KBM-7 (cell line): ENCODE data around the gene CLIC4.
"Not testable (repeated sequence)": the region's sequence is repeated elsewhere in the genome, so short reads cannot be mapped to it uniquely, and the experiment has no call there.

Experiments used
- DNase-seq: peaks from one replicate; pipeline ENCODE4 v3.0.0-alpha.2; 2015
- in situ Hi-C: fragments of 300-500 bp; cut with MboI; formaldehyde crosslinking; loops from 2 replicates; pipeline ENCODE4 v1.14.3; 2020; ENCODE audit warnings: low sequenced_read_pairs, low pct_unique_long_range_greater_than_20kb, mixed read lengths

CLIC4 gene

GRCh38 chr1:24714859-24715520 is 30.3 kb upstream of the CLIC4 start:
- in situ Hi-C loops, result no loop called here
- DNase-seq, result no peak

GRCh38 chr1:24715658-24716057 is 29.6 kb upstream of the CLIC4 start:
- in situ Hi-C loops, result no loop called here
- DNase-seq, result no peak

- no peak for DNase-seq
- in situ Hi-C loops, result no loop called here
Measured at GRCh38 chr1:24717887-24718650, 27.2 kb upstream of the CLIC4 start.

GRCh38 chr1:24720152-24720551 is 25.1 kb upstream of the CLIC4 start:
- DNase-seq, result no peak
- in situ Hi-C loops, result no loop called here

- DNase-seq, result no peak
- in situ Hi-C loops, result no loop called here
Measured at GRCh38 chr1:24721533-24721932, 23.7 kb upstream of the CLIC4 start.

- not testable (repeated sequence) for DNase-seq
Measured at GRCh38 chr1:24722073-24723035, 22.9 kb upstream of the CLIC4 start.

GRCh38 chr1:24724345-24725208 is 20.7 kb upstream of the CLIC4 start:
- DNase-seq, result no peak
- in situ Hi-C loops, result no loop called here

More at GRCh38 chr1:24722073-24723035, 22.9 kb upstream of the CLIC4 start:
- in situ Hi-C loops, result not testable (repeated sequence)

GRCh38 chr1:24725209-24725651 is 20.0 kb upstream of the CLIC4 start:
- no peak for DNase-seq
- in situ Hi-C loops, result no loop called here

- in situ Hi-C loops, result no loop called here
- no peak for DNase-seq
Measured at GRCh38 chr1:24726741-24727140, 18.5 kb upstream of the CLIC4 start.

GRCh38 chr1:24727501-24728216 is 17.6 kb upstream of the CLIC4 start:
- in situ Hi-C loops, result no loop called here
- DNase-seq, result peak; percentile 85

- in situ Hi-C loops, result no loop called here
- no peak for DNase-seq
Measured at GRCh38 chr1:24728982-24729381, 16.3 kb upstream of the CLIC4 start.

GRCh38 chr1:24732186-24732885 is 12.9 kb upstream of the CLIC4 start:
- no peak for DNase-seq
- in situ Hi-C loops, result no loop called here

GRCh38 chr1:24733342-24733741 is 11.9 kb upstream of the CLIC4 start:
- in situ Hi-C loops, result not testable (repeated sequence)
- peak; percentile 87 for DNase-seq

GRCh38 chr1:24735156-24735508 is 10.1 kb upstream of the CLIC4 start:
- in situ Hi-C loops, result no loop called here
- no peak for DNase-seq

- in situ Hi-C loops, result no loop called here
- no peak for DNase-seq
Measured at GRCh38 chr1:24735509-24736375, 9.5 kb upstream of the CLIC4 start.

- DNase-seq, result no peak
Measured at GRCh38 chr1:24737368-24738117, 7.7 kb upstream of the CLIC4 start.

More at GRCh38 chr1:24737368-24738117, 7.7 kb upstream of the CLIC4 start:
- in situ Hi-C loops, result no loop called here
